Measurements from ENCODE around the gene LPAR1.

The LPAR1 gene

GRCh38 chr9:110971234-110971633 is 67.0 kb downstream of the LPAR1 start:
- no peak for TF ChIP-seq BACH2 (CRISPR knock-in tag; IDR thresholded peaks at IDR 0.05; ENCODE audit: borderline replicate concordance)
- no peak for TF ChIP-seq ZNF565 (CRISPR knock-in tag; conservative IDR thresholded peaks at IDR 0.05; ENCODE audit: low read depth)
- no peak for TF ChIP-seq OSR1 (CRISPR knock-in tag; IDR thresholded peaks at IDR 0.05)
- TF ChIP-seq POU6F1 (CRISPR knock-in tag; IDR thresholded peaks at IDR 0.05; ENCODE audit: borderline replicate concordance, low read depth): no peak
- no peak for TF ChIP-seq ZNF70 (CRISPR knock-in tag; IDR thresholded peaks at IDR 0.05)
- no peak for TF ChIP-seq TCF4 (CRISPR knock-in tag; IDR thresholded peaks at IDR 0.05; ENCODE audit: borderline replicate concordance)
- no peak for TF ChIP-seq SNAI2 (CRISPR knock-in tag; IDR thresholded peaks at IDR 0.05)
- ATAC-seq: no peak

- peak; percentile 68 for ATAC-seq
Measured at GRCh38 chr9:110969971-110970386, 68.3 kb downstream of the LPAR1 start.

GRCh38 chr9:110968096-110968495 is 70.2 kb downstream of the LPAR1 start:
- no peak for ATAC-seq
- no peak for TF ChIP-seq RARB (CRISPR knock-in tag; IDR thresholded peaks at IDR 0.05)

More at GRCh38 chr9:110969971-110970386, 68.3 kb downstream of the LPAR1 start:
- TF ChIP-seq ISL1 (CRISPR knock-in tag; IDR thresholded peaks at IDR 0.05): peak; percentile 61
- no peak for TF ChIP-seq ESRRG (CRISPR knock-in tag; IDR thresholded peaks at IDR 0.05)

- ATAC-seq: no peak
Measured at GRCh38 chr9:110967196-110967595, 71.1 kb downstream of the LPAR1 start.

More at GRCh38 chr9:110967196-110967595, 71.1 kb downstream of the LPAR1 start:
- TF ChIP-seq OSR1 (CRISPR knock-in tag; IDR thresholded peaks at IDR 0.05) (no peak), PPARA (CRISPR knock-in tag; IDR thresholded peaks at IDR 0.05; ENCODE audit: borderline replicate concordance) (no peak), ZC3H10 (CRISPR knock-in tag; IDR thresholded peaks at IDR 0.05) (no peak), TOX (CRISPR knock-in tag; IDR thresholded peaks at IDR 0.05; ENCODE audit: borderline replicate concordance) (no peak), POU6F1 (CRISPR knock-in tag; IDR thresholded peaks at IDR 0.05; ENCODE audit: borderline replicate concordance, low read depth) (no peak), ZNF8 (CRISPR knock-in tag; IDR thresholded peaks at IDR 0.05) (no peak), CREB5 (CRISPR knock-in tag; IDR thresholded peaks at IDR 0.05; ENCODE audit: low read depth) (no peak), SNAI2 (CRISPR knock-in tag; IDR thresholded peaks at IDR 0.05) (no peak), GLIS3 (CRISPR knock-in tag; IDR thresholded peaks at IDR 0.05) (no peak), TSHZ2 (CRISPR knock-in tag; IDR thresholded peaks at IDR 0.05) (no peak), ZFP3 (CRISPR knock-in tag; IDR thresholded peaks at IDR 0.05) (no peak), ARNTL (CRISPR knock-in tag; IDR thresholded peaks at IDR 0.05; ENCODE audit: borderline replicate concordance, low read depth) (no peak), TCF4 (CRISPR knock-in tag; IDR thresholded peaks at IDR 0.05; ENCODE audit: borderline replicate concordance) (no peak), ZNF565 (CRISPR knock-in tag; conservative IDR thresholded peaks at IDR 0.05; ENCODE audit: low read depth) (no peak)
